ENCODE results near the gene DHX9. TPM values are rescaled to one million over a fixed set of nuclear protein-coding genes. Genes with fewer than 3 reads are reported as not detected.

Gene DHX9
- total and polyA plus RNA-seq, 2 donors (not counting 1 experiment from before 2014, with no cell fraction given): 120 to 133 TPM

- Histone ChIP-seq H4K20me1 (ENCODE audit: control insufficient read depth, extremely low read depth, insufficient read depth, low read length) (no peaks in the 10 kb centered on the region), H2AFZ (ENCODE audit: low read length) (no peak overlapping the region)
These were observed 33.7 kb downstream of the DHX9 start for GRCh38 chr1:182872881-182873280.

GRCh38 chr1:182875889-182876288, 36.7 kb downstream of the DHX9 start:
- Histone ChIP-seq H3K79me2 (ENCODE audit: control insufficient read depth, insufficient read depth, low read length) (no peaks in the 10 kb centered on the region), H3K36me3 (ENCODE audit: control insufficient read depth, insufficient read depth, low read length) (peaks cover 30% of the 10 kb centered on the region), H3K9me3 (ENCODE audit: control insufficient read depth, insufficient read depth, low read depth, low read length) (no peaks in the 10 kb centered on the region), H3K9ac (ENCODE audit: insufficient read depth, low read length) (no peak overlapping the region), H3K4me1 (ENCODE audit: control insufficient read depth, extremely low read depth, insufficient read depth, low read length) (no peaks in the 10 kb centered on the region), H4K20me1 (ENCODE audit: control insufficient read depth, extremely low read depth, insufficient read depth, low read length) (no peaks in the 10 kb centered on the region), H3K27me3 (ENCODE audit: control insufficient read depth, insufficient read depth, low read length) (no peaks in the 10 kb centered on the region), H3K27ac (ENCODE audit: insufficient read depth, low read length) (no peak overlapping the region), H3K4me2 (ENCODE audit: extremely low read depth, insufficient read depth, low read length) (no peak overlapping the region), H2AFZ (ENCODE audit: low read length) (no peak overlapping the region), H3K4me3 (replicated peaks in 1 of 4; ENCODE audit: control extremely low read depth in 1 of 4, insufficient read depth in 1 of 4, low read depth in 3 of 4, low read length in 4 of 4) (no peak overlapping the region)
- DNase-seq (ENCODE audit: low read depth in 2 of 2): no peak
- no peak for TF ChIP-seq CTCF (conservative IDR thresholded peaks at IDR 0.05 in 1 of 2, IDR thresholded peaks at IDR 0.05 in 1 of 2; ENCODE audit: low read depth in 1 of 2, low read length in 2 of 2)
- TF ChIP-seq EZH2 (IDR thresholded peaks at IDR 0.05; ENCODE audit: low read length, missing control alignments): no peak

More at GRCh38 chr1:182872881-182873280, 33.7 kb downstream of the DHX9 start:
- Histone ChIP-seq H3K36me3 (ENCODE audit: control insufficient read depth, insufficient read depth, low read length) (peaks cover 37% of the 10 kb centered on the region), H3K27me3 (ENCODE audit: control insufficient read depth, insufficient read depth, low read length) (no peaks in the 10 kb centered on the region), H3K27ac (ENCODE audit: insufficient read depth, low read length) (no peak overlapping the region), H3K9ac (ENCODE audit: insufficient read depth, low read length) (no peak overlapping the region), H3K4me3 (replicated peaks in 1 of 4; ENCODE audit: control extremely low read depth in 1 of 4, insufficient read depth in 1 of 4, low read depth in 3 of 4, low read length in 4 of 4) (no peak overlapping the region), H3K4me2 (ENCODE audit: extremely low read depth, insufficient read depth, low read length) (no peak overlapping the region), H3K9me3 (ENCODE audit: control insufficient read depth, insufficient read depth, low read depth, low read length) (no peaks in the 10 kb centered on the region), H3K4me1 (ENCODE audit: control insufficient read depth, extremely low read depth, insufficient read depth, low read length) (no peaks in the 10 kb centered on the region), H3K79me2 (ENCODE audit: control insufficient read depth, insufficient read depth, low read length) (peaks cover 2% of the 10 kb centered on the region)
- TF ChIP-seq EZH2 (IDR thresholded peaks at IDR 0.05; ENCODE audit: low read length, missing control alignments): no peak
- DNase-seq (ENCODE audit: low read depth in 2 of 2): no peak

DNA sequence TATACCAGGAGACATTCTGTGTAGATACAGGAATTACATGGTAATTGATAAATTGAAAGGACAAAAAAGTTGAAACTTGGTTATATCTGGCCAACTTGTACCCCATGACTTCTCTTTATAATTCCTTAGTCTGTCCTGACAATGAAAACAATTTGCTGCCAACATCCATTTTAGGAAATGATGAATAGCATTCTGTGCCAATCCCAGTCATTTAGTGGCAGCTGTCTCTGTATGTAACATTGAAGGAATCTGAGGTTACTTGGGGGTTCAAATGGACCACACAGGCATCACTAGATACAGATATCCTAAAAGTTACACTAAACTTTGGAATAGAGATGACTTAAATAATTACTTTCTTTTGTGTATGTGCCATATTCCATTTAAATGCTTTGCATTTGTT, 38.2 kb downstream of the DHX9 start:
- no peak overlapping the region for H2AFZ ChIP-seq (ENCODE audit: low read length)
- H3K9ac ChIP-seq (ENCODE audit: insufficient read depth, low read length): no peak overlapping the region
- no peak for DNase-seq (ENCODE audit: low read depth in 2 of 2)
- H3K79me2 ChIP-seq (ENCODE audit: control insufficient read depth, insufficient read depth, low read length): no peaks in the 10 kb centered on the region
- no peaks in the 10 kb centered on the region for H3K9me3 ChIP-seq (ENCODE audit: control insufficient read depth, insufficient read depth, low read depth, low read length)
- H3K4me2 ChIP-seq (ENCODE audit: extremely low read depth, insufficient read depth, low read length): no peak overlapping the region
- H4K20me1 ChIP-seq (ENCODE audit: control insufficient read depth, extremely low read depth, insufficient read depth, low read length): no peaks in the 10 kb centered on the region
- TF ChIP-seq EZH2 (IDR thresholded peaks at IDR 0.05; ENCODE audit: low read length, missing control alignments) (no peak), CTCF (conservative IDR thresholded peaks at IDR 0.05 in 1 of 2, IDR thresholded peaks at IDR 0.05 in 1 of 2; ENCODE audit: low read depth in 1 of 2, low read length in 2 of 2) (no peak)
- peaks cover 29% of the 10 kb centered on the region for H3K36me3 ChIP-seq (ENCODE audit: control insufficient read depth, insufficient read depth, low read length)
- H3K27me3 ChIP-seq (ENCODE audit: control insufficient read depth, insufficient read depth, low read length): no peaks in the 10 kb centered on the region
- no peak overlapping the region for H3K4me3 ChIP-seq (replicated peaks in 1 of 4; ENCODE audit: control extremely low read depth in 1 of 4, insufficient read depth in 1 of 4, low read depth in 3 of 4, low read length in 4 of 4)
- no peaks in the 10 kb centered on the region for H3K4me1 ChIP-seq (ENCODE audit: control insufficient read depth, extremely low read depth, insufficient read depth, low read length)
- no peak overlapping the region for H3K27ac ChIP-seq (ENCODE audit: insufficient read depth, low read length)
